IMR-90 (cell line): ENCODE results near the gene HIVEP3.

Experiments
- CTCF ChIP-seq: conservative IDR thresholded peaks from 2 replicates; pipeline ENCODE4 v1.5.1; 2012; ENCODE audit warnings: mild to moderate bottlenecking, low read depth, low read length, improper control_type of control experiment
- POLR2A ChIP-seq: IDR thresholded peaks from 2 replicates; pipeline ENCODE4 v1.6.1; 2012; ENCODE audit warnings: mild to moderate bottlenecking, low read depth, low read length
- RFX5 ChIP-seq: IDR thresholded peaks from 2 replicates; pipeline ENCODE4 v1.8.0; 2012; ENCODE audit warnings: low read depth, mild to moderate bottlenecking, low read length, moderate library complexity
- SMC3 ChIP-seq: fragments of 150-350 bp; IDR thresholded peaks from 2 replicates; pipeline ENCODE4 v1.6.1; 2016; ENCODE audit warnings: low read depth, mild to moderate bottlenecking, antibody characterized with exemption, low read length, moderate library complexity

- TF ChIP-seq RFX5 (no peak), SMC3 (no peak), CTCF (no peak), POLR2A (no peak)
These were observed 35.2 kb downstream of the HIVEP3 start for GRCh38 chr1:41883507-41883906.
